Right hindlimb (tissue), 1 donor: Measurements from ENCODE around the gene PRR20G.
"Not testable (repeated sequence)": the region's sequence is repeated elsewhere in the genome, so short reads cannot be mapped to it uniquely, and the experiment has no call there.

ENCODE experiments used
- DNase-seq: peaks from one replicate; pipeline ENCODE4 v3.0.0-alpha.2; 2018

The PRR20G gene

DNA sequence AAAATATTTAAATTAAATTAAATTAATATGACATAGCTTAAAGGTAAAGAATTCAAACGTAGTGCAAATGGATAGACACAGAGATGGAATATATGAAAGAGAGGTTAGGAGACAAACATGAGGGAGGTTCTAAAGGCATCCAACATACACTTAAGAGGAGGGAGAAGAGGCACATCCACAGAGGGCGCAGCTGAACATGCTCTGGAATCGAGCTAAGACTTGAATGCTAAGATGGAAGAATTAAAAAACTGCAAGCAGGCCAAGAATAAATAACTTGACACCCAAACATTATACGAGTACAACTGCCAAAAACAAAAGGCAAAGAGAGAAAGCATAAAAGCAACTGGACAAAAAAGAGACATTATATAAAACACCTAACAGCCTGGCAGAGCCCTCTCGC is 9.1 kb upstream of the PRR20G start:
- no peak for DNase-seq

DNA sequence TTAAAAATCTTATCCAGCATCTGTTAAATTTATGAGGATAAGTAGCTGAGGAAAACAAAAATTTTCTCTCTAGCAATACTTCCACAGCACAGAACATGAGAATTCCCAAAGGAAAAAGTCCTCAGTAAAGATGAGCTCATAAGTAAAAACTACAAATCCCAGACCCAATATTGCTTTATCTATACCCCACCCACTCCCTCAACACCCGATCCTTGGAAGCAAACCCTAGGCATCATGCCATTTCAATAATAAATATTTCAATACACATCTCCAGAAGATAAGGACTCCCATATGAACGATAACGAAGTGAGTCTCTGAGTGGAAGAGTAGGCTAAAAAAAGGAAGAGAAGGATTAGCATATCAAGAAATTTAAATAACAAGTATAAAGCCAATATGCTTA is 8.3 kb upstream of the PRR20G start:
- no peak for DNase-seq

GRCh38 chr3:127293650-127294049 is 5.8 kb upstream of the PRR20G start:
- not testable (repeated sequence) for DNase-seq

GRCh38 chr3:127291611-127292010 is 3.8 kb upstream of the PRR20G start:
- no peak for DNase-seq

GRCh38 chr3:127291114-127291513 is 3.3 kb upstream of the PRR20G start:
- DNase-seq: no peak

DNA sequence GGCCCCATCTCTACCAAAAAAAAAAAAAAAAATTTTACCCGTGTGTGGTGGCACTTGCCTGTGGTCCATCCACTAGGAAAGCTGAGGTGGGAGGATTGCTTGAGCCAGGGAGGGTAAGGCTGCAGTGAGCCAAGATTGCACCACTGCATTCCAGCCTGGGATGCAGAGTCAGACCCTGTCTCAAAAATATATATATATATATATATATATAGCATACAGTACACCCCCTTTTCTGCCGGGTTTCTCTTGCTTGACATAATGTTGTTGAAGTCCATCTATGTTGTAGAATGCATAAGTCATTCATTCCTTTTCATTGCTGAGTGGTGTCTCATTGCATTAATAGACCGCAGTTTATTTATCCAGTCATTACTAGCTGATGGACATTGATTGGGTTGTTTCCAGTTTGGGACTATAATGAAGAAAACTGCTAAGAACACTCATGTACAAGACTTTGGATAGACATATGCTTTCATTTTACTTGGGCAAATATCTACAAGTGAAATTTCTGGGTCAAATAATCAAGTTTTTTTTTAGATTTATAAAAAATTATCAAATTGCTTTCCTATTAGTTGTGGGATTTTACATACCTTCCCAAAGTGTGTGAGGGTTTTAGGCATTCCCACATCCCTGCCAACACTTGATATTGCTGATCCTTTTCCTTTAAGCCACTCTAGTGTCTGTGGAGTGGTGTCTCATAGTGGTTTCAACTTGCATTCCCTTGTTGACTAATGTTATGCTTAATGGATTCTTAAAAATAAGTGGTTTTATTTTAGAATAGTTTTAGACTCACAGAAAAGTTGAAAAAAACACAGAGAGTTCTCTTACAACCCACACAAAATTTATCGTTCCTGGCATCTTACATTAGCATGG is 2.1 kb upstream of the PRR20G start:
- DNase-seq: no peak

DNA sequence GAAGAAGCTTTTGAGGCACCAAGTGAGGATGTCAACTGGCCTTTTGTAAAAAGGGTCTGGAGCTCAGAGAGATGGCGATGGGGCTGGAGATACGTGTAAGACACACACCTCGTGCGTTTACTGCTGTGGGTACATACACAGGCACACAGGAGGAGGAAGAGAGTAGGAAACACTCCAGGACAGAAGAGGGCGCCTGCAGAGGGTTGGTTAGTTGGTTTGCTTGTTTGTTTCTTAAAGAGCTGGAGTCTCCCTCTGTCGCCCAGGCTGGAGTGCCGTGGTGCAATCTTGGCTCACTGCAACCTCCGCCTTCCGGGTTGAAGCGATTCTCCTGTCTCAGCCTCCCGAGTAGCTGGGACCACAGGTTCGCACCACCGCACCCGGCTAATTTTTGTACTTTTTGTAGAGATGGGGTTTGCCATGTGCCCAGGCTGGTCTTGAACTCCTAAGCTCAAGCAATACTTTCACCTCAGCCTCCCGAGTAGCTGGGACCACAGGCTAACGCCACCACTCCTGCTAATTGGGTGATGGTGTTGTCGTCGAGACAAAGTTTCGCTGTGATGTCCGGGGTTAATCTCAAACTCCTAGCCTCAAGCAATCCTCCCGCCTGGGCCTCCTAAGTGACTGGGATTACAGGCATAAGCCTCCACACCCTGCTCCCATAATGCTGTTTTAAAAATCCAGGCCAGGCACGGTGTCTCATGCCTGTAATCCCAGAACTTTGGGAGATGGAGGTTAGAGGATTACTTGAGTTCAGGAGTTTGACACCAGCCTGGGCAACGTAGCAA is 1.3 kb upstream of the PRR20G start:
- DNase-seq: no peak

DNA sequence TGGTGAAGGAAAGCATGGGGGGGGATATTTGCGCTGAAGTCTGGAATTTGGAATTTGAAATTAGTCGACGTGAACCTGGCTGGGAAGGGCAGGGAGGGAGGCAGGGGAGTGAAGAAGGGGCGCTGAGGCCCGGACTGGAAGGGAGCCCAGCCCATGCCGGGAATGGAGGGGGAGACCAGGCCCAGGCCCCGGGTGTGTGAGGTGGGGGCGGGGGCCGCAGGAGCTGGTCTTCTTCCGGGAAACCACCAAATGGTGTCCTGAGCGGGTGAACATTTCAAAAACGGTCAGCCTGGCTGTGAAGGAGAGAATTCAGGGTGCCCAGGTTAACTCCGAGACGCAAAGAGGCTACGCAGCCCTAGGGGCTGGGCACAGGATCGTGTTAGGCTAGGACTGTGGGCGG is 497 bp upstream of the PRR20G start:
- DNase-seq: no peak

DNA sequence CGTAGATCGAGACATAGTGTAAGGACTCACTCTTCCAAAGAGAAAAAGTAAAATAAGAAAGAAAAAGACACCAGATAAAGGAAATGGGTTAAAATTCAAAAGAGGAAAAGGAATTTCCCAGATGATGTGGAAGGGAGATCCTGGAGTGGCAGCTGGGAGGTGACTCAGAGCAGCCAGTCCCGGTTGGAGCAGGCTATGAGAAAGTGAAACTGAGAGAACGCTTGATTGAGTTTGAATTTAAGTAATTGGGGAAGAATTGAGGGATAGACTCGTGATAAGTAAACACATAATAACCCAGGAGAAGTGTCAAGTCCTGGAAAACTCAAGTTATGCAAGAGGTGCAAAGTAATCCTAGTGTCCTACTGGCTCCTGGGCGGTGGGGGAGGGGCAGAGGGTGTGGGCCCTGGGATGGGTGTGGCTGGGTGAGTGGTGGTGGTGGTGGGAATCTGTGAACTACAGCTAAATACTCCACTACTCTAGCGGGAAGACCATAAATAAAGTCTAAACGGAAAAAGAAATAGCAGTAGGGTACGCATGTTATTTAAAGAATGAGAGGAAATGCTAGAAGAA is 1.2 kb downstream of the PRR20G start:
- DNase-seq: no peak

DNA sequence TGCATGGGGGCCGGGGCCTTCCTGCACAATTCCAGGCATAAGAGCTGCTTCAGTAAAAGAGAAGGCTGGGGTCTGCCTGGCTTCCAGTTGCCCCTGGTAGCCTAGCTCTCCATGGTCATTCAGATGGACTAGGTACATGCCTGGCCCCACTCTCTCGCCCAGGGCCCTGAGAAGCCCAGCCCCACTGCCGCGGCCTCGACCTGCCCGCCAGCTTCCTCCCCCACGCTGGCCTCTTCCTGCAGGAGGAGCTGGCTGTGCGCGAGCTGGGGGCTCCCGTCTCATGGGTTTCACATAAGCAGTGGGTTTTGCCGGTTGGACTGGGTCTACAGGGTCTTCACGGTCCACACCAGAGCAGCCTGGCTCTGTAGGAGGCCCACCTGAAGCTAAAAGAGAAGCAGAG is 3.6 kb downstream of the PRR20G start:
- no peak for DNase-seq

DNA sequence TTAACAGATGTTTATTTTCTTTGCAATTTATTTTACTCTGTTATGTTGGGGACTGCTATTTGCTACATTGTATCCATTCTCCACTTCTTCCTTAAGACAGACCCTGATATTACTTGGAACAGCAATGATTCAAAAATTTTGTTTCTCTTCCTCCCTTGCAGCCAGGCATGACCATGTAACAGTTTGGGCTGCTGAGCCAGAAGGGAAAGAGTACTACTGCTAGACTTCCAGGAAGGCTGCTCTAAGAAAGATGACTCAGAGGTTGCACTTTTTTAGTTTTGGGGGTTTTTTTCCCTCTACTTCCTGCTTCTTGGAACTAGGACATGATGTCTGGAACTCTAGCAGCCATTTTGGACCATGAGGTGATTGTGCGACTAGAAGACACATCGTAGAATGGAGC is 10.3 kb downstream of the PRR20G start:
- peak; percentile 29 for DNase-seq

DNA sequence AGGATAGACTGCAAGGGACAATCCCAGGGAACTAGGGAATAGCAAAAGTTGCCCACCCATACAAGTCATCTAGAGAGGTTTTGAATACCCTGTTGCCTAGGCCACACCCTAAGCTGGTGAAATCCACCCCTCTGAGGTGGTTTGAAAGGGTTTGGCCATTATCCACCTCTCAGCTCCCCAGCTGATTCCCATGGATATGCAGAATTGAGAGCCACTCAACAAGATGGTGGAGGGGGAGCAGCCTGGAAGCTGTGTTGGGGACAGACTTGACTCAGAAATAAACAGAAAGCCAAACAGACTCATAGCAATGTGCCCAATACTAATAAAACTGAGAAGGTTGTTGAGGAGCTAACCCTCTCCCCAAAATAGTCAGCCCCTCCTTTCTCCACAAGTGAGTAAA is 10.9 kb downstream of the PRR20G start:
- no peak for DNase-seq

- DNase-seq: no peak
These were observed 11.4 kb downstream of the PRR20G start for GRCh38 chr3:127276396-127276795.

- no peak for DNase-seq
These were observed 12.5 kb downstream of the PRR20G start for GRCh38 chr3:127275287-127275781.

DNA sequence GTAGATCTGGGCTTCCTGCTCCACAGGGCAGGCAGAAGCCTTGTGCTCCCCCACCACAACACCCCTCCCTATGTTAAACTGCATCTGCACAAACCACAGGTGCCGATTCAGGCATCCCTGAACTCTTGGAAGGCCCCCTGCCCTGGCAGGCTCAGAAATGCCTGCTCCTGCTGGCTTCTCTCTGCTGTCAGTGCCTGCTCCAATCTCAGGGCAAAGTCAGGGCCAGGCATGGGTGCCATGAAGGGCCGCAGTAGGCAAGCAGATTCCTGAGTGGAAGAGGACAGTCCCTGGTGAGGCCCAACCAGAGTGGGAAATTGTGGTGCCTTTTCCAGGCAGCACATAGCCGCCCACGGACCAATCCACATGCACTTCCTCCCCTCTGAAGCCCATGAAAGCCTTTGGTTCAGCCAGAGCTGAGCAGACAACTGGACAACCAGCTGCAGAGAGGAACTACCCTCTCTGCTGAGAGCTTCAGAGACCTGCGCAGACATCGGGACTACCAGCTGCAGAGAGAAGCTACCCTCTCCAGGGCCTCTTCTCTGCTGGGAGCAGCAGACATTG is 13.6 kb downstream of the PRR20G start:
- no peak for DNase-seq

- no peak for DNase-seq
These were observed 14.6 kb downstream of the PRR20G start for GRCh38 chr3:127273206-127273605.

DNA sequence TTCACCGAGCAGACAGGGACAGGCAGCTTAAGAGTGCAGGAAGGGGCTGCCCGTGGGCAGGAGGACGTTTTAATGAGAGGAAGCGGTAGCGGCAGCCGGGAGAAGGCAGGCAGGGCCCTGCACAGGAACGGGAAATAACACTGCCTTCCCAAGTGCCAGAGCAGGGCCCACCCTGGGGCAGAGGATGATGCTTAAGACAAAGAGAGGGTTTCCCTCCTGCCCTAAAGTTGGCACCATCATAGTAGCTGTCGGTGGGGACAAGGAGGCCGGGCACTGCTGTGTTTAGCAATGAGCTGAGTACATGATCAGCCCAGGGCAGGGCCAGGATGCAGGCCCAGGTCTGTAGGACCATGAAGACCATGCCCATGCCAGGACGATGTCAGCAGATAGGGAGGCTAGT is 21.7 kb downstream of the PRR20G start:
- DNase-seq: no peak

DNA sequence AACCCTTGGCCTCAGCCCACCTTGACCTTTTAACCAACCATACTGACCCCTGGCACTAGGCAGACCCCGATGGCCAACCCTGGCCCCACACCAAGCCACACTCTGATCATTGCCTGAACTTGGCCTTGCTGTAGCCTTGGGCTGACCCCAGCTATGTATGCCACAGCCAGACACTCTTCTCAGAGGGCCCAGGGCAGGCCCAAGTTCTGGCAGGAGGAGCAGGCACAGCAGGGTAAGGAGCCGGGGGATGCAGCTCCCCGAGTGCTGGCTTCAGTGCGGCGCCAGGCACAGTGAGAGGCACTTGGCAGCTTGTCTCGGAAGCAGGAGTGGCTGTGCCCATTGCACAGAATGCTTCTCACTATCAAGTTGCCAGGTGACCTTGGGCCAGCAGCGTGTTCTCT is 22.3 kb downstream of the PRR20G start:
- DNase-seq: no peak

DNA sequence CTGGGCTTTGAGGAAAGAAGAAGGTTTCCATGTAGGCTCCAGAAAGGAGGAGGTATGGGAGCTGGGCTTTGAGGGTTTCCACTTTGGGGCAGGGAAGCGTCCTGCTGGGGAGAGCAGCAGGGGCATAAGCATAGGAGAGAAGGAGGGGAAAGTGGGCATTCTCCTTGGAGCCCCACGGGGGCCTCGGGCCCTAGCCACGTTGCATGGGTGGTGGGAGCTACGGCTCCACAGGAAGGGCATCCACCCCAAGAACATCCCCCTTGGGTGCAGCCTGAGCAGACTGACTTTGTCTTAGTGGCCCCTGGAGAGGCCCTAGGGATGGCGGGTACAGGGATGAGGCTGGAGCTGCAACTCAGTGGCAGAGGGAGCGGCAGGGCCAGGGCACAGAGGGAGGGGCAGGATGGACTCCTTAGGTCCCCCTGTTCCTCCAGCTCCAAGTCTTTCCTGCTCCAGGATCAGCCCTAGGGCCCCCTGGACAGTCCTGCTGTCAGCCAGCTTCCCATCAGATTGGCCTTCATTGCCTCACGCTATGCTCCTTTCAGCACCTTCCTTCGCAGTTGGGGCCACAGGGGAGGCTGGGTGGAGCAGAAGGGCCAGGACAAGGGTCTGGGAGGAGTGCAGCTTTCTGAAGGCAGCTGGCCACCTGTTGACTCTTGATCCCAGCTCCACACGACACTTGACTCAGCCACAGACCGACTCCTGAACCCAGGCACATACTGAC is 22.9 kb downstream of the PRR20G start:
- DNase-seq: no peak

DNA sequence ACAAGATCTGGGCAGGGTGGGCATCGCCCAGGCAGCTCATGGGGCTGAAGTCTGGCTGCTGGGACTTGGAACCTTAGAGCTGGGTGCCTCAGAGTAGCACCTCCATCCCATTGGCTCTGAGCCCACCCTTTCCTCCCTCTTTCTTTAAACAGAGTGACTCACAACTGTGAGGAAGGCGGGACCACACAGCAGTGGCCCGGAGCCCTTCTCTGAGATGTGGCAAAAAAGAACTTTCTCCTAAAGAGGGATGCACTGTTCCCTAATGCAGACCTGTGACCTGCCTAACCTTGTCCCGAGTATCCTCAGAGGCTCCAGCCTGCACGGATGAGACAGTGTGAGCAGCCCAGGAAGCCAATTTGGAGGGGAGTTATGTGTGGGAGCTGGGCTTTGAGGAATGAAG is 23.6 kb downstream of the PRR20G start:
- no peak for DNase-seq

DNA sequence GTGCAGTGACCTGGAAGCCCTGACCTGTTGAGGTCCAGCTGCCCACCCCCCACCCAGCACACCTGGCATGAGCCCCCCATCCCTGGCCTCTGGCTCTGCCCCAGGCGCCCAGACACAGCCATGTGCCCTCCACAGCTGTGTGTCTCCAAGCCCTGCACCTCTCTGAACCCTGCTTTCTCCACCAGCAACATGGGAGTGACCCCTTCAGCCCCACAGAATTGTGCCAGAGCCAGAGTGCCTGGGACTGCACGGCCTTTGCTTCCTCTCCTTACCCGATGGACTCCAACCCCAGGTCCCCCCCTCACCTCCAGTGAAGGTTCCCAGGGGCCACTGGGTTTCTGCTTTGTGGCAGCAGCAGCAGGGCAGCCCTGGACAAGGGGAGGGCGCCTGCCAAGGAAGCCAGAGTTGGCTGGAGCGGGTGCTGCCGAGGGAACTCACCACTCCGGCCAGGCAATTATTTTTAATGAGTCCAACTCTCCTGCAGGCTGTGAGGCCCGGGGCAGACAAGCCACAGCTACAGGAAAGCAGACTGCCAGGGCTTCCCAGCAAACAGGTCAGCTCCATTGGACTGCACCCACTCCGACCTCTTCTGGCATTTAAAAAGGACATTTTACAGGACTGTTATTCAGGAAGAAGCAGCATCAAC is 24.1 kb downstream of the PRR20G start:
- no peak for DNase-seq

DNA sequence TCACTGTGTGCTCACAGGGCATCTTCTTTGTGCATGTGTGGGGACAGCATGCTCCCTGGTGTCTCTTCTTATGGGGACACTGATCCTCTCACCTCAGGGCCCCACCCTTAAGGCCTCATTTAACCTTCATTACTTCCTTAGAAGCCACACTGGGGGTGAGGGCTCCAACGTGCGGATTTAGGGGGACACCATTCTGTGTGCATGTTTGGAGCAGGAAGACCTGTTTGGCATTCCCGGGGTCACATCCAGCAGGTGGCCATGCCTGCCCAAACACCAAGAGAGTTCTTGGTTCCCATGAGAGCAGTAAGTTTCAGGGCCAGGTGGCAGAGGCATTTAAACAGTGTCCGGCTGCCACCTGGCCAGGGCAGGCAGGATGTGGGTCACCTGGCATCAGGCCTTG is 24.8 kb downstream of the PRR20G start:
- DNase-seq: no peak
